DMS 273 treated with DMSO at 0.1 percent for 48 hours (cell line): Measurements from ENCODE around the gene FHIP1B.
"Not testable (repeated sequence)": the region's sequence is repeated elsewhere in the genome, so short reads cannot be mapped to it uniquely, and the experiment has no call there.

Experiments
- DNase-seq: peaks from one replicate; lab custom pipeline; 2025; lab: John Stamatoyannopoulos, UW

FHIP1B gene

DNA sequence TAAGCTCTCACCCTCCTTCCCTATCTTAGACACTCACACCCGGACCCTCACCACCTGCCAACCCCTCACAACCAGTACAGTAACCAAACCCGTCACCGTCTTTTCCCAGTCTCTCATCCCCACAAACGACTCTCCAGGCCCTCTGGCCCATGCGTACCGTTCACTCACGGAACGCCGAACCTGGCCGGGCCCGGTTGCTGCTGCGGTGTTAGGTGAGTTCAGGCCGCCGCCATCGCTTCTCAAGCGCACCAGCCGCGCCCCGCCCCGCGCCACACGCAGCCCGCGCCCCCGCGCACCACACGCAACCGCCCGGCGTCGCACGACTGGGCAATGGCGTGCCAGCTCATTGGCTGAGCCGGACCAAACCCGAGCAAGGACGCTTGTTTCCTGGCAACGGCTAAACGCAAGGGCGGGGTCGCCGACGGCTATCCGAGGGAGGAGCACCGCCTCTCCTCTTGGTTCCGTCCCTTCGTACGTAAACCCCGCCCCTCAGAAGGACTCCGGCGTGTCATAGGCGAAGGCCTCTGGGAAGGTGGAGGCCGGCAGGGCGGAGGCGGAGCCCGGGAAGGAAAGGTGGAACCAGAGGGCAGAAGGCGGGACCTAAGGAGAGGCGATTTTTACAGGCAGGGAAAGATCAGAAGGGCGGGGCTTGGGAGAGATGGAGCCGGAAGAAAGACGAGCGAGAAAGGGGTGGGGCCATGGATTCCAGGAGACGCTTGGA is at the start of gene FHIP1B:
FHIP1B (minus strand) TSS at position 250 of the 721 bp plus-strand sequence. CDS start 10,120 bp downstream, outside the sequence.
- DNase-seq, result peak; percentile 94

DNA sequence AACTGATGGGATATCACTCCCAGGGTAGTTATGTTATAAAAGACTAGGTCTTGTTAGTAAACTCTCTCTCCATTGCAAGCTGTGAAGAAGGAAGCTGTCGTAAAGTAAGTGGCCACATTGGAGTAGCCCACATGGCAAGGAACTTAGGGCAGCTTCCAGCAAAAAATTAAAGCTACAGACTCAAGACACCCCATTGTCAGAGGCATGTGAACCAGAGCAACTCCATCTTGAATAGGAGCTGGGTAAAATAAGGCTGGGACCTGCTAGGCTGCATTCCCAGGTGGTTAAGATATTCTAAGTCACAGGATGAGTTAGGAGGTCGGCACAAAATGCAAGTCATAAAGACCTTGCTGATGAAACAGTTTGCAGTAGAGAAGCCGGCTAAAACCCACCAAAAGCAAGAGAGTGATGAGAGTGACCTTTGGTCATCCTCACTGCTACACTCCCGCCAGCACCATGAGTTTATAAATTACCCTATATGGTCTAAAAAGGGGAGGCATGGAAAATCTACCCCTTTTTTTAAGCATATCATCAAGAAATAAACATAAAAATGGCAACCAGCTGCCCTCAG is 49.1 kb upstream of the FHIP1B start:
- DNase-seq, result no peak

- DNase-seq, result not testable (repeated sequence)
Observed at GRCh38 chr11:6280809-6281208, 46.4 kb upstream of the FHIP1B start.

DNA sequence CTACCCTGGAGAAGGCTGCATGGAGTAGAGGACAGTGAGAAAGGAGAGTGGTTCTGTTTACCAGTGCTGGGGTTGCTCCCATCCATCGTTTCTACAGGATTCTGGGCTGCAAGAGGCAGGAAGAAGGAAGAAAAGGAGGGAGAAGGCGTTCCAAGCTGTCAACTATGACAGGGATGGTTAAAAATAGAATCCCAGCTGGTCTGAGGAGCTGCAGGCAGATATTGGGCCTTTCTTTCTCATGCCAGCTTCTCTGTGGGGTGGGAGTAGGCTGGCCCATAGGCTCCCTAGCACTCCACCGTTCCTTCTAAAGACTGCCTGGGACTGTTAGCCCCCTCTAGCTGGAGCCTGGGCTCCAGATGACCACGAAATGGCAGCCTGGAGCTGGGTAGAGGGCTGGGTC is 38.8 kb upstream of the FHIP1B start:
- DNase-seq, result no peak

DNA sequence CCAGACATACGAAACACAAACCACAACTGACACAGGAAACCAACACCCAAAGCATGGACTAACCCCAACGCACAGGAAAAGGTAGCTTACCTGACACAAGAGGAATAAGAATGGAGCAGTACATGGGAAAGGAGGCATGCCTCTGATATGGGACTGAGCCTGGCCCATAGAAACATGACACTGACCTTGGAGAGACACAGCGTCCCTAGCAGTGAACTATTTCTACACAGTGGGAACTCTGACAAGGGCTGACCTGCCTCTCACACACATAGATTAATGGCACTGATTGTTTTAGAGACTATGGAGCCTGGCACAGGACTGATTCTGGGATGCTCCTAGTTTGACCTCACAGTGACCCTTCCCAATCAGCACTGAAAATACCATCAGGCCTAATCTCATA is 37.2 kb upstream of the FHIP1B start:
- no peak for DNase-seq

- no peak for DNase-seq
Observed at GRCh38 chr11:6270584-6271246, 36.3 kb upstream of the FHIP1B start.

GRCh38 chr11:6269994-6270393 is 35.6 kb upstream of the FHIP1B start:
- no peak for DNase-seq

- no peak for DNase-seq
Observed at GRCh38 chr11:6268820-6269219, 34.4 kb upstream of the FHIP1B start.

DNA sequence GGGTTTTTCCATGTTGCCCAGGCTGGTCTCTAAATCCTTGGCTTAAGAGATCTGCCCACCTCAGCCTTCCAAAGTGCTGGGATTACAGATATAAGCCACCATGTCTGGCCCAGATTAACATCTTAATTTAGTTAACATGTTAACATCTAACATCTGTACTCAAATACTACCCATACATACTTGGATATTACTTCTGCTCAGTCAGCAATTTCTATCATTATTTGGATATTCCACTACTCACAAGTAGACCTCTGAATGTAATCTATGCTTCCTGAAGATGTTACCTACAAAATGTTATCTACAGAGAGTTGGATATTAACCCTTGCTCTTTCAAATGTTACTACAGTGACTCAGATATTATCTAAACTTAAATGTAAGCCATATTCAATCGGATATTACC is 29.2 kb upstream of the FHIP1B start:
- no peak for DNase-seq

DNA sequence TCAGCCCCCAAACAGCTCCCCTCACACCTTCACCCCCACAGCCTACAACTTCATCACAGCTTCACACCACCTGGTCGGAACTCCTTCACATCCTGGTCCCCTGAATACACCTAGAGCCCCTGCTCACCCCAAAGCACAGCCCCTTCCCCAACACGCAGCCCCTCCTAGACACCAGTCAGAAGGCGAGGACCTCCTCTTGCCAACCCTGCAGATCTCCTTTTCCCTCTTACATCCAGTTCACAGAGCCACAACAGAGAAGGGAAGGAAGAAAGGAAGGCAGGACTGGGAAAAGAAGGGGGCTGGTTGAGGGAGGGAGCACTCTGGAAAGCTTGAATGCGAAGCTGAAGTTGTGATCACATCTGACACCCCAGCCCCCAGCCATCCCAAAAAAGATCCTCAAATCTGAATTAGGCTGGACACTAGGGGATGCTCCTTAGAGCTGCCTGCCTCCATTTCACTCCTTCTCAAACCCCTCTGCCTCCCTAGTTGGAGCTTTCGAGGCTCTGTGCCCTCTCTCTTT is 25.8 kb upstream of the FHIP1B start:
- DNase-seq, result no peak

DNA sequence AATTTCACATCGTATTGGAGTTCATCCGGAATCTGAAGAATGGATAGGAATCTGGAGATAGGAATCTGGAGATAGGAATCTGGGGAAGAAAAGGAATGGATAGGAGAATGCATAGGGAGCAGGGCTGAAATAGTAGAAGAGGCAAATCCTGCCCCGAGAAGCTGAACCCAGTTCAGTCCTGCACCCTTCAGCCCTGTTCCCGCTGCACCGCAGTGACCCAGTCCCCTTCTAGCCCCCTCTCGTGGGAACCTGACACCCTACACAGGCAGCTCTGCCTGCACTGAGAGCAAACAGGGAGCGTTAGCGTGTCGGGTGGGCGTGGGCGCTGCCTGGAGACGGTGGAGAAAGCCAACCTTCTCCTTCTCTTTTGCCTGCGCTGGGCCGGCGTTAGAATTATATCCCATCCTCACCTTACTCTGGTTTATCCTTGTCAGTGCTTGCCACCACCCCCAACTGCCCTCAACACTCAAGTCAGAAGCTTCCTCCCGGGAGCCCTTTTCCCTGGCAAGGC is 24.2 kb upstream of the FHIP1B start:
- no peak for DNase-seq

GRCh38 chr11:6258141-6258540 is 23.7 kb upstream of the FHIP1B start:
- DNase-seq, result no peak

DNA sequence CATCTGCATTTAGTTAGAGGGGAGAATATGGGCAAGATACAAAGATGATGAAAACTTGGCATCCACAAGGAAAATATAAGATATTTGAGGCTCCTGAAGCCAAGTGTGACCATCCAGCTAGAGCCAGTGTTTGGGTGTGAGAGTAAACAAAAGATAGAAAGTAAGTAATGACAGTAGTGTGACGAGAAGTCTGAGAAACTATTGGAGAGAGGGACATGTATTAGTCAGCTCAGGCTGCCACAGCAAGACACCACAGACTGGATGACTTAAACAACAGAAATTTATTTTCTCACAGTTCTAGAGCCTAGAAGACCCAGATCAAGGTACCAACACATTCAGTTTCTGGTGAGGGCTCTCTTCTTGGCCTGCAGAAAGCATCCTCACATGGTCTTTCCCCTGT is 18.8 kb upstream of the FHIP1B start:
- no peak for DNase-seq

GRCh38 chr11:6251990-6252473 is 17.6 kb upstream of the FHIP1B start:
- DNase-seq, result no peak

DNA sequence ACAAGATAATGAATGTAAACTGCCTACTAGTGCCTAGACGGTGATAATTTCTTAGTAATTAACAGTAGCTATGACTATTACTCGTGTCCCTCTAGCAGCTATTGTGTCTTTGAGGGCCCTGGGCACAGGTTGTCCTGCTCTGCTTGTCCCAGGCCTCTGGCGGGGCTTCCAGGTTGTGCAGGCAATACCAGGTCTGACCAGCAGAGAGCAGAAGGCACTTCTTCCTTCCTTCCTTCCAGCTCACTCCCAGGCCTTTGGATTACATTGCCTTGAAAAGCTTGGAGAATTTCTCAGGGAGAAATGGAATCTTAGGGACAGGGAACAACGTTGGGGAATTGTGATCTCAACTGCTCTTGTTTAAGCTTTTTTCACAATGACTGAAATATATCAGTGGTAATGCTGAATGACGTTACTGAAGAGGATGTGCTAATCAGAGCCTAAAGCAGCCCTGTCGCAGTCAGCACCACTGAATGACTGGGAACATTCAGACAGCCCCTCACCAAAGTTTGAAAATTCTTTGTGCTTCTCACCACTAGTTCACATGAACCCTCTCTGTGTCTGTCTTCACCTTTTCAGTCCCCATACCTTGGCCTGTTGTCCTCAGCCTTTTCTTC is 16.8 kb upstream of the FHIP1B start:
- peak; percentile 0 for DNase-seq

- DNase-seq, result peak; percentile 1
Observed at GRCh38 chr11:6249770-6250555, 15.5 kb upstream of the FHIP1B start.

- not testable (repeated sequence) for DNase-seq
Observed at GRCh38 chr11:6248897-6249296, 14.5 kb upstream of the FHIP1B start.

- no peak for DNase-seq
Observed at GRCh38 chr11:6248248-6248647, 13.8 kb upstream of the FHIP1B start.

- no peak for DNase-seq
Observed at GRCh38 chr11:6245536-6245935, 11.1 kb upstream of the FHIP1B start.

DNA sequence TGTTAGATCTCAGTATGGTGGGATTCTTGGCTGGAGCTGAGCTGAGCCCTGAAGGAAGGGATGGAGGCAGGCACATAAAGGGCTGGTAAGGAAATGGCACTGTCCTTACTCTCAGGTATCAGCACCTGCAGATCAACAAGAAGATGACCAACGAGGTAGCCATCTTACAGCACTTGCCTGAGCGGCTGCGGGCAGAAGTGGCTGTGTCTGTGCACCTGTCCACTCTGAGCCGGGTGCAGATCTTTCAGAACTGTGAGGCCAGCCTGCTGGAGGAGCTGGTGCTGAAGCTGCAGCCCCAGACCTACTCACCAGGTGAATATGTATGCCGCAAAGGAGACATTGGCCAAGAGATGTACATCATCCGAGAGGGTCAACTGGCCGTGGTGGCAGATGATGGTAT is 6.9 kb upstream of the FHIP1B start:
- DNase-seq, result no peak

DNA sequence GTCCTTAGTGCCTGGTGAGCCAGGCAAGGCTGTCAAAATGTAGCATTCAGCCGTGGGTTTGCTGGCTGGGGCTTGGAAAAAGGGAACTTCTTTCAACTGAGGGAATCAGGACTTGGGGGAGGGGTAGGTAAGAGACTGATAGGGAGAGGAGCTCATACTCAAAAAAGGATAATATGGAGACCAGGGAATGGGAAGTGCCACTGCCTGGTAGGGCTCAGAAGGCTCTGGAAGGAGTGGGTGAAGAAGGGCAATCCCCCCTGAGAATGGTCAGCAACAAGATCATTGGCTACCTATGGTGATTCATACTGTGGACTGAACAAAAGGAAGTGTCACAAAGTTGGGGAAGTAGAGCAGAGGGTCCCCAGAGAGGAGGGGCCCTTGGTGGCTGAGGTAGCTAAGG is 6.3 kb upstream of the FHIP1B start:
- DNase-seq, result no peak

GRCh38 chr11:6240139-6240538 is 5.7 kb upstream of the FHIP1B start:
- DNase-seq, result no peak
